Activated gamma-delta T cell treated with Interleukin-2 at 50 U/mL for 16 hours (primary cell): ENCODE data around the gene TMEM235.

ENCODE experiments used
- DNase-seq: peaks from one replicate; pipeline ENCODE4 v3.0.0-alpha.2; 2020

The TMEM235 gene

GRCh38 chr17:78273813-78274212, 42.4 kb downstream of the TMEM235 start:
- no peak for DNase-seq

- no peak for DNase-seq
Measured at GRCh38 chr17:78275355-78275754, 43.9 kb downstream of the TMEM235 start.

- no peak for DNase-seq
Measured at GRCh38 chr17:78276098-78276887, 44.9 kb downstream of the TMEM235 start.

DNA sequence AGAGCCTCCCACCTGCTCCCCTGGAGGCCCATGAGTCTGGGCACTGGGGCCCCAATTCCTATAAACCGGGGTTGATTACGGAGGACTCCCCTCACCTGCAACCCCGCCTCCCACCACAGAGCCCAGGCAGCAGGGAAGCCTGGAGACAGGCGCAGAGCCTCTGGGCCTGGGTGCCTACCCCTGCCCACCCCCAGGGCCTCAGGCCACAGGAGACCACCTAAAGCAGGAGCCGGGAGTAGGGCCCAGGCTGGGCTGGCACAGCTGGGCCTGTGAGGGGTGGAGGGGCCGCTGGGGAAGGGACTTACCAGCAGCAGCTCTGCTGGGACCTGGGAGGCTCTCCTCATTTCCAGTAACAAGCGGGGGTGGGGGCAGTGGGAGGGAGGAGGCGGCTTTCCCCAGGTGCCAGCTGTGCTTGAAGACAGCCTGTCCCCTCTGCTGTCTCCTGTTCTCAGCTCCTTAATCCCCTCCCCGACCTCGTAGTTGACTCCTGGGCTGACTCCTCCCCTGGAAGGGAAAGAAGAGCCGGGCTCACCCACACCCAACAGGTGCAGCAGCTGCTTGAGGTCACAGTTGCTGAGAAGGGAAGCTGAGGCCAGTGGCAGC, 46.8 kb downstream of the TMEM235 start:
- no peak for DNase-seq

DNA sequence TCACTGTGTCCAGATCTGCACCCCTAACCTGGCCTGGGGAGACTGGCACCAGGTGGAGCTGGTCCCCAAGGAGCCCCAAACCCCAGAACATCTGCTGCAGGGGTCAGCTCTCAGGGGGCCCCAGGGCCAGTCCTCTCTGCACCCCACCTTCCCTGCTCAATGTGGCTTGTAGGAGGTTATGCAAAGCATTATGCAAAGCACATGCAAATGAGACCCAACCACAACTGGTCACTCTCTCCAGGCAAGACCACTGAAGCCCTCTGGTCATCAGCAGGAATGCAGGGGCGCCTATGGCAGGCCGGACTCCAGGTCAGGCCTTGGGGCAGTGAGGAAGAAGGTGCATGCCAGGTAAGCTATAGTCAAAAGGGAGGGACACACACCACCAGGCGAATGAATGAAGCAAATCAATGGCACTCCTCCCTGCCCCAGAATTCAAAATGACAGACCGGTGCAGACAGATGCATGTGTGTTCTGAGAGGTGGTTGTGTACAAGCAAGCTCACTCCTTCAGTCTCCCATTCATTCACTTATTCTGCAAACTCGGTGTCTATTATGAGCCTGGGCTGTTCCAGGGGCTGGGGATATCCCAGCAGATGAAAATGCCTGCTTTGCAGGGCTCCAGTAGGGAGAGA, 48.0 kb downstream of the TMEM235 start:
- DNase-seq: no peak

DNA sequence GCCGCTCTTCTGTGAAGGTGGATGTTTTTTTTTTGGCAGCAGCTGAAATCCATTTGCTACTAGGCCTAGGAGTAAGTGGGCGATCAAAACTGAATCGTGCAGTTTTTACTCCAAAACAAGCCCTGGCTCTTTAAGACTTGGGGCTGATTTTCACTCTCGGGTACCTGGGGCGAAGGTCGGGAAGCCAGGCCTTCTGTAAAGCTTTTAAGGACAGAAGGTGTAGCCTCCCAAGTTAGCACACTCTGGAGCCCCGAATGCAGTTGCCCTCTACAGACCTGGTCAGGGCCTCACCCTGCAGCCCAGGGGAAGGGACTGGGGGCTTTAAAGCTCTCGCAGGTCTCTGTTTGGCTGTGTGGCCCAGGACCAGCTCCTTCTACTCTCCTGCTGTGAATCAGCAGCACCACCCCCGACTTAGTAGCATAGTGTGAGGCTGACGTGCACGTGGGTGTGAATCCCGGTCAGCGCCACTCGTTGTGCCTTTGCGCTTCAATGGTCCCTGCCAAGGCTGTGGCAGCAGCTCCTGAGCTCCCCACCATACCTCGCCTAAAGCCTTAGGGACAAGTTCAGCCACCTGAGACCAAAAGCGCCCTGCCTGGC, 49.9 kb downstream of the TMEM235 start:
- no peak for DNase-seq

- no peak for DNase-seq
Measured at GRCh38 chr17:78284146-78284545, 52.7 kb downstream of the TMEM235 start.

GRCh38 chr17:78289004-78289403, 57.6 kb downstream of the TMEM235 start:
- DNase-seq: no peak

GRCh38 chr17:78289802-78290363, 58.5 kb downstream of the TMEM235 start:
- DNase-seq: peak; percentile 71
